Ishikawa (cell line): ENCODE measurements around the gene CHI3L2.

Experiments
- CEBPB ChIP-seq: IDR thresholded peaks from 2 replicates; pipeline ENCODE4 v1.6.1; 2012
- CREB1 ChIP-seq: IDR thresholded peaks from 2 replicates; pipeline ENCODE4 v1.6.1; 2012; ENCODE audit warnings: low read depth
- EGR1 ChIP-seq: IDR thresholded peaks from 2 replicates; pipeline ENCODE4 v1.6.1; 2012
- EP300 ChIP-seq: IDR thresholded peaks from 2 replicates; pipeline ENCODE4 v1.6.1; 2012; ENCODE audit warnings: borderline replicate concordance
- FOXM1 ChIP-seq: IDR thresholded peaks from 2 replicates; pipeline ENCODE4 v1.6.1; 2012; ENCODE audit warnings: low read depth, borderline replicate concordance
- MAX ChIP-seq: IDR thresholded peaks from 2 replicates; pipeline ENCODE4 v1.6.1; 2012
- NFIC ChIP-seq: IDR thresholded peaks from 2 replicates; pipeline ENCODE4 v1.6.1; 2012
- RAD21 ChIP-seq: IDR thresholded peaks from 2 replicates; pipeline ENCODE4 v1.6.1; 2012; ENCODE audit warnings: low read depth
- REST ChIP-seq: IDR thresholded peaks from 2 replicates; pipeline ENCODE4 v1.6.1; 2012; ENCODE audit warnings: low read depth, mild to moderate bottlenecking
- TAF1 ChIP-seq: IDR thresholded peaks from 2 replicates; pipeline ENCODE4 v1.6.1; 2012; ENCODE audit warnings: low read depth, mild to moderate bottlenecking
- TCF12 ChIP-seq: IDR thresholded peaks from 2 replicates; pipeline ENCODE4 v1.6.1; 2012; ENCODE audit warnings: low read depth
- YY1 ChIP-seq: IDR thresholded peaks from 2 replicates; pipeline ENCODE4 v1.6.1; 2012; ENCODE audit warnings: low read depth

- TF ChIP-seq TCF12 = no peak
- no peak for TF ChIP-seq EP300
- no peak for TF ChIP-seq YY1
- TF ChIP-seq EGR1 = no peak
- TF ChIP-seq CEBPB = no peak
- TF ChIP-seq NFIC = no peak
- no peak for TF ChIP-seq MAX
- TF ChIP-seq CREB1 = no peak
- TF ChIP-seq RAD21 = no peak
- TF ChIP-seq REST = no peak
- no peak for TF ChIP-seq TAF1
- no peak for TF ChIP-seq FOXM1
These were observed 47.6 kb downstream of the CHI3L2 start for GRCh38 chr1:111275079-111275478.
